Upper lobe of right lung (tissue), 1 donor: ENCODE measurements around the gene PPP1R10. TPM values are rescaled to one million over a fixed set of nuclear protein-coding genes. Genes with fewer than 3 reads are reported as not detected.

Source experiments
- ATAC-seq: fragments of 200-7000 bp; cut with Tn5 transposase; one replicate; pipeline ENCODE4 v1.9.1; 2020; ENCODE audit warnings: mild to moderate bottlenecking, moderate library complexity
- DNase-seq: peaks from one replicate; pipeline ENCODE4 v3.0.0-alpha.2; 2020
- H3K27ac ChIP-seq: fragments of 200-600 bp; one replicate; pipeline ENCODE4 v1.8.0; 2022
- H3K27me3 ChIP-seq: fragments of 200-600 bp; one replicate; pipeline ENCODE4 v1.8.0; 2022; ENCODE audit warnings: mild to moderate bottlenecking
- H3K36me3 ChIP-seq: fragments of 200-600 bp; one replicate; pipeline ENCODE4 v1.8.0; 2022
- H3K4me1 ChIP-seq: fragments of 200-600 bp; one replicate; pipeline ENCODE4 v1.8.0; 2022
- H3K4me3 ChIP-seq: fragments of 200-600 bp; one replicate; pipeline ENCODE4 v1.8.0; 2022; ENCODE audit warnings: mild to moderate bottlenecking
- H3K9me3 ChIP-seq: fragments of 200-600 bp; one replicate; pipeline ENCODE4 v1.8.0; 2022
- CTCF ChIP-seq: fragments of 200-600 bp; IDR thresholded peaks from one replicate; pipeline ENCODE4 v1.8.0; 2022; ENCODE audit warnings: antibody characterized with exemption
- intact Hi-C: fragments of 100-400 bp; cut with DNase I; formaldehyde crosslinking; loops from one replicate; pipeline ENCODE4 v1.11.0; 2022
- total RNA-seq: library from RNA; stranded (reverse); fragmentation: NEBNext Ultra II Directional; extraction: Animal tissue kit (Norgen Biotek cat#: 25700); gene quantifications from one replicate; pipeline ENCODE4 v1.2.1, GENCODE V29; 2021
- donor health status: DM: no; HTN: yes; CAD: no; lungs with severe emphysema.

The PPP1R10 gene
- total RNA-seq, 1 donor from 2014 or later, result 68.3 TPM

GRCh38 chr6:30564114-30564513, 52.9 kb downstream of the PPP1R10 start:
- ATAC-seq (no peak), DNase-seq (no peak)
- intact Hi-C loops, result no loop called here
- H3K36me3 ChIP-seq, result peaks cover 22% of the 10 kb centered on the region
- no peaks in the 10 kb centered on the region for H3K9me3 ChIP-seq
- TF ChIP-seq CTCF, result no peak
- no peak overlapping the region for H3K4me3 ChIP-seq
- H3K4me1 ChIP-seq, result no peaks in the 10 kb centered on the region
- no peaks in the 10 kb centered on the region for H3K27me3 ChIP-seq
- H3K27ac ChIP-seq, result no peak overlapping the region

- intact Hi-C loops, result no loop called here
- no peaks in the 10 kb centered on the region for H3K9me3 ChIP-seq
- H3K36me3 ChIP-seq, result peaks cover 22% of the 10 kb centered on the region
- no peak for DNase-seq
- H3K4me1 ChIP-seq, result peaks cover 9% of the 10 kb centered on the region
- no peak overlapping the region for H3K4me3 ChIP-seq
- H3K27me3 ChIP-seq, result no peaks in the 10 kb centered on the region
- no peak for TF ChIP-seq CTCF
- no peak overlapping the region for H3K27ac ChIP-seq
- no peak for ATAC-seq
These were observed 54.3 kb downstream of the PPP1R10 start for GRCh38 chr6:30562470-30563425.

GRCh38 chr6:30560930-30561329, 56.1 kb downstream of the PPP1R10 start:
- TF ChIP-seq CTCF, result no peak
- ATAC-seq, result no peak
- Histone ChIP-seq H3K4me3 (no peak overlapping the region), H3K27me3 (no peaks in the 10 kb centered on the region), H3K36me3 (peaks cover 22% of the 10 kb centered on the region), H3K9me3 (no peaks in the 10 kb centered on the region), H3K27ac (no peak overlapping the region), H3K4me1 (peaks cover 11% of the 10 kb centered on the region)
- no peak for DNase-seq
- intact Hi-C loops, result no loop called here

GRCh38 chr6:30557683-30557981, 59.4 kb downstream of the PPP1R10 start:
- intact Hi-C loops, result no loop called here
- no peaks in the 10 kb centered on the region for H3K27me3 ChIP-seq

GRCh38 chr6:30556906-30557682, 59.9 kb downstream of the PPP1R10 start, which contains the start of gene PRR3:
Gene PRR3, plus strand, starts transcription at chr6:30557295. Its CDS starts 50 bp downstream, at chr6:30557345.
- Histone ChIP-seq H3K36me3 (peaks cover 32% of the 10 kb centered on the region), H3K27me3 (no peaks in the 10 kb centered on the region), H3K27ac (peak within 1 kb of the TSS; percentile 99), H3K4me3 (peak within 1 kb of the TSS; percentile 92), H3K9me3 (no peaks in the 10 kb centered on the region), H3K4me1 (peaks cover 25% of the 10 kb centered on the region)
- no peak for TF ChIP-seq CTCF
- DNase-seq (peak; percentile 92), ATAC-seq (peak; percentile 82)
- intact Hi-C loops, result no loop called here

More at GRCh38 chr6:30557683-30557981, 59.4 kb downstream of the PPP1R10 start:
- Histone ChIP-seq H3K4me1 (peaks cover 25% of the 10 kb centered on the region), H3K4me3 (peak overlapping the region; percentile 92), H3K36me3 (peaks cover 32% of the 10 kb centered on the region), H3K27ac (peak overlapping the region; percentile 99), H3K9me3 (no peaks in the 10 kb centered on the region)
- ATAC-seq, result no peak
- DNase-seq, result no peak
- TF ChIP-seq CTCF, result no peak
